GM12892 (cell line): ENCODE results near the gene TSN. TPM values are rescaled to one million over a fixed set of nuclear protein-coding genes. Genes with fewer than 3 reads are reported as not detected.
A peak's percentile ranks its signal among the peaks of the same experiment; 100 is the strongest.
"Not testable (repeated sequence)": the region's sequence is repeated elsewhere in the genome, so short reads cannot be mapped to it uniquely, and the experiment has no call there.

Source experiments
- DNase-seq: peaks from one replicate; pipeline ENCODE4 v3.0.0; 2011; ENCODE audit not compliant: insufficient read length
- FAIRE-seq: peaks from 2 replicates; lab custom pipeline; 2011; peaks lifted over from hg19 to GRCh38; lab: Jason Lieb, UNC
- POLR2A ChIP-seq: IDR thresholded peaks from 2 replicates; pipeline ENCODE4 v1.6.1; 2011; ENCODE audit warnings: low read depth, low read length, control low read depth
- POLR2AphosphoS5 ChIP-seq: IDR thresholded peaks from 2 replicates; pipeline ENCODE4 v1.6.1; 2011; ENCODE audit warnings: low read depth, low read length, control low read depth
- TAF1 ChIP-seq: IDR thresholded peaks from 2 replicates; pipeline ENCODE4 v1.6.1; 2011; ENCODE audit warnings: low read depth, mild to moderate bottlenecking, control low read depth, low read length, borderline replicate concordance
- polyA plus RNA-seq: library from polyadenylated mRNA; unstranded; fragments of >200 nt; gene quantifications from one replicate; pipeline ENCODE4 v1.2.1, GENCODE V29; 2012; ENCODE audit warnings: missing spikeins, inconsistent platforms; ENCODE audit not compliant: missing spikeins

The TSN gene
- polyA plus RNA-seq, result 38.4 TPM

DNA sequence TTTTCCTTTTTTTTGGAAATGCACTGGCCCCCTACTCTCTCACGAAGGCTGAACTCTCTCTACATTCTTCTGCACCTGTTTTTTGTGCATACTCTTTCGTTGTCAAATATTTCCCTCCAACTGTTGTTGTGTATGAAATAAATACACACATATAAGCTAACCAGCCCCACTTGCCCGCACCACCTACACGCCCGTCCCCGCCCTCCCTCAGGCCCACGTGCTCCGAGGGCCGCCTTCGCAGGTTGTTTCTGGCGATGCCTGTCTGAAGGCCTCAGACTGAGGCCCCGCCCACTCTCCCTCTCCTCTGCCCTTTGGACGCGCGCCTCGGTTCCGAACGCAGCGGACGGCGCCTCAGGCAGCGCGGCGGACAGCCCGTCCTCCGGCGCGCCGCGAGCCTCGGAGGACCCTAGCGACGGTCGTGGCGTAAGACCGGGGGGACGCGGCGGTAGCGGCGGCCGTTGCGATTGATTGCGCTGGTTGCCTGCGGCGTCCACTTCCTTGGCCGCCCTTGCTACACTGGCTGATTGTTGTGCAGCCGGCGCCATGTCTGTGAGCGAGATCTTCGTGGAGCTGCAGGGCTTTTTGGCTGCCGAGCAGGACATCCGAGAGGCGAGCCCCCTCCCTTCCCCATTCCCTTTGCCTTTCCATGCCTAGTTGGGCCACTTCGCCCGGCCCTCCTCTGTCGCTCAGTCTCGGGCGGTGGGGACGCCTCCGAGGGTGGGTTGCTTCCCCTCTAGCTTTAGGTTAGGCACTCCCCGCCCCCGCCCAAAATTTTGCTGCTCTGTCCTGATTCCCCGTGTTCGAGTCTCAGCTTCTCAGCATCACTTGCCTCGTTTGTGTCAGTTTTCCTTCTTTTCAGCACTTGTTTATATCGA, at the start of gene TSN:
TSN (plus strand) TSS at position 415 of the 875 bp plus-strand sequence; CDS start at position 544, 129 bp downstream.
- TF ChIP-seq TAF1 (peak; percentile 62), POLR2A (peak; percentile 82), POLR2AphosphoS5 (peak; percentile 79; the same call in 1 of the 2 replicates)
- FAIRE-seq, result peak; percentile 95
- peak; percentile 83 for DNase-seq

DNA sequence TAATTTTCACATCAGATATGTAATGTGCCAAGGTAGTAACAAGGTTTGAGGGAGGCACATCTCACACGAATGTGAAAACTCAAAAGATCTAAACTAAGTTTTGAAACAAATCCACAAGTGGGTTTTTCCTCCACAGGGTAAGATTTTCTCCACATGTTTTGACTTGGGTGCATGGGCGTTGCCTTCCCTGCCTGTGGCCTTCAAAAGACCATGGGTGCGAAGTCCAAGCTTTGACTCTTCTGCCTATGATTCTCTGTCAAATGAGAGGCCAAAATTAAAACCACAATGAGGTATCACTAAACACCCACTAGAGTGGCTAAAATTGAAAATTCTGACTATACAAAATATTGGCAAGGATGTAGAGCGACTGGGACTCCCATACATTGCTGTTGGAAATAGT, 49.5 kb upstream of the TSN start:
- TF ChIP-seq TAF1, result no peak
- no peak for TF ChIP-seq POLR2A
- TF ChIP-seq POLR2AphosphoS5, result no peak
- no peak for FAIRE-seq
- DNase-seq, result no peak

DNA sequence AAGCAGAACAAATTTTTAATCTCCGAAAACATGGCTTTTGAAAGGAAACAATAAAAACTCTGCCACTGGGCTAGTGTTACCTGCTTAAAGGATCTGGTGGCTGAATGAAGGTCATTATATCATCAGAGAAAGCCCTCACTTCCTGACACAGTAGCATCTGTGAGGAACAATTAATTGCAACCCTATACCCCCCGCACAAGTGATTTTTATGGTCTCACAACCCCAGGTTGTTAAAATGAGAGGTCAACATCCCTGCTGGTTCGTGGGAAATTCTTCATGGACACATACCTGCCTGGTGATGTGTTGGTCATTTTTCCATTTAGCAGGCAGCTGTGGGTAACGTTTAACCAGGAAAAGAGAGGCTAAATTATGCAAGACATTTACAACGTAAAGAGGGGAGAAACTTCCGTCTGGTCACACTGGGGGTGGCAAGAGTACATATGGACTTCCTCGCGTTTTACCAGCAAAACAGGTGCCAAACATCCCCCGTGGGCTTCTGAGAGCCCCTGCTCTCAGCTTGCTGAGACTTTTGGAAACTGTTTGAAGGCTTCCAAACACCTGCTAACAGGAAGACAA, 48.0 kb upstream of the TSN start:
- TF ChIP-seq TAF1 (no peak), POLR2A (no peak)
- DNase-seq (no peak), FAIRE-seq (no peak)

DNA sequence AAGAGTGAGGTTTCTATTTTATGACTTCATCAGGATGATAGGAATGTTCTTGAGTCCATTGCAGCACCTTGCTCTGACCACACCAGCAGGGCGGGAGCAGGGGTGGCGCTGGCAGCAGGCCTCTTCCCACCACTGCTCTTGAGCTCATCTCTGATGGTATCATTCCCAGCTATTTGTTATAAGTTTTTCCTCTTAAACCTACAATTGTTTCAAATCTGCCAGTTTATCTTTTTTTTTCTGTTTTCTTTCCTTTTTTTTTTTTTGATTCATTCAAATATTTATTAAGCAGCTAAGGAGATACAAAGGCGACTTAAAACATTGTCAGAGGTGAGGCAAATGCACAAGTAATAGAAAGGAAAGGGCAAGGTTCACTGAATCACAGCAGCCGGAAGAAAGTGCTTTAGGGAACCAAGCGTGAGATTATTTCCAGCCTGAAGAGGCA, 47.5 kb upstream of the TSN start:
- no peak for TF ChIP-seq POLR2A
- TF ChIP-seq POLR2AphosphoS5, result no peak
- TF ChIP-seq TAF1, result no peak
- FAIRE-seq (no peak), DNase-seq (no peak)

DNA sequence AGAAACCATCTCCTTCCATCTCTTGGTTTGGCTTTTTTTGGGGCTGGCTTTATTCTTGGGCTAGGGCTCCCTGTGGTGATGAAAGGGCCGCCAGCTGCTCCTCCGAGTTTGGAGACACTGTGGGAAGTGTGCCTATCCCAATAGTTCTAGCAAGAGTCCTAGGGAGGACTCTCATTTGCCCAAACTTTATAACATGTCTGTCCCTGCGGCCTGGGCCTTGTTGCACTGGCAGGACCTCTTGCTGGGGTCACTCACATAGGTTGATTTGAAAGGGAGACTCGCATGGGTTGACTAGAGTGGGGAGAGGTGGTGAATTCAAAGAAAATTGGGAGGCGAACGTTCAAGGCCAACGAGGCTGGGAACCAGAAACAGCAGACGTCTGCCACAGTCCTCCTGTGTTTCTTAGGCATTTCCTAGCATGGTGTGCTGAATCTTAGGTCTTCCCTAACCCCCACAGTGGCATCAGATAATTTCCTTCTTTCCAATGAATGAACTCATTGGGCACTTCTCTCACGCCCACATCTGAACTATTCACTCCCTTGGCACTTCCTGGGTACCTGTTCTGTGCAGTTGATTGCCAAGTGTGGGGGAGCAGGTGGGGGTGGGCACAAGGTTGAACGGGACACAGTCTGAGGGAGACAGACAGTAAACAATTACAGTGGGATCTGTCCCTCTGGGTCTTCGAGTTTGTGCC, 45.5 kb upstream of the TSN start:
- FAIRE-seq (no peak), DNase-seq (no peak)
- TF ChIP-seq POLR2AphosphoS5 (no peak), TAF1 (no peak), POLR2A (no peak)

DNA sequence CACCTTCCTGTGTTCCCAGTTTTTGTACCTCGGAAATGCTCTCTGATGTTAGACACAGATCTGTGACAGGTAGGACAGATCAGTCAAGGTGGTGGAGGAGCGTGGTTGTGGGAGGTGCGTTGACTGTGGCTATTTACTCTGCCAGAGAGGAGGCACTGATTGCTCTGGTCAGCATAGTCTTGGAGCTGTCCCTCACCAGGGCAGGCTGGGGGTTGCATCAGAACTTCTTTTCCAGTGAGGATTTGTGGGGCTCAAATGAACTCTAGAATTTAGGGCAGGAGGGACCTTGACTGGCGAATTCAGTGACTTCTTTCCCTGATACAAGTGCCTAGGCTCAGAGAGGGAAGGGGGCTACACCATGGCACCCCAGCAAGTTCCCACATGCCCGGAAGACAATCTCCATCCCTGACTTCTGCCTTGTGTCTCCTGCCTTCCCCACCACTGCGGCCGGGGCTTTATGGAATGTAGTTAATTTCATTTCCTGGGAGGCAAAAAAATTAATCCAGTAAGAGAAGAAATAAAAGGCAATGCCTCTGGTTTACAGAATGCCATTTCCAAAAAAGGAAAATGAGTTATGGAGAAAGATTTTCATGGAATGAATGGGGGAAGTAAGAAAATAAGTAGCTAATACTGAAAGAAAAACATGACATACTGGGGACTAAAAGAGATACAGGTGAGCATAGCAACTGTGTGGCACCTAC, 44.8 kb upstream of the TSN start:
- DNase-seq, result no peak
- TF ChIP-seq TAF1 (no peak), POLR2AphosphoS5 (no peak), POLR2A (no peak)
- FAIRE-seq, result no peak

DNA sequence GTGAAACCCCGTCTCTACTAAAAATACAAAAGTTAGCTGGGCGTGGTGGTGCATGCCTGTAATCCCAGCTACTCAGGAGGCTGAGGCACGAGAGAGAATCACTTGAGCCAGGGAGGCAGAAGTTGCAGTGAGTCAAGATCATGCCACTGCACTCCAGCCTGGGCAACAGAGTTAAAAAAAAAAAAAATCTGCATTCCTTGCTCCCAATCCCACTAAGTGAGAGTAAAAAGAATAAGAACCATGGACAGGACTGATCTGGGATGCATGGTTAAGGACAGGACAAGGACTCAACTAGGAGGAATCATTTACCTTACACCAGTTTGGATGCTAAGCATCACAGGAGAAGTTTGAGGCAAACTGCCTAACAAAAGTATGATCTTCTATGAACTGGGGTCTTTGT, 44.0 kb upstream of the TSN start:
- FAIRE-seq, DNase-seq: not testable (repeated sequence)

DNA sequence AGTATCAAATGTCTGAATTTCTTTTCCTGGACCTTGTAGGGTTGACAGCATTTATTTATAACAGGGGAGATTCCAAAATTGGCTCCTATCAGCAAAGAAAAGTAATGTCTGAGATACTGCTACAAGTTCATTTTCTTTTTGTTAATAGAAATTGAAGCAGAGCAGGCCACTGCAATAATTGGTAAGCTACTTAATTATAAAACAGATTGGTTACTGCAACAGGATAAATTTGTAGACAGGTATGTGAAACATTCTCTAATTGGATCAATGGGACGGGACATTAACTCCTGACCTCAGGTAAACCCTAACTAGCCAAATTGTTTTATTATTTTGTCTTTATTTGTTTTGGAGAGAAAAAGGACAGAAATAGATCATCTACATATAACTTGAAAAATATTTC, 39.3 kb upstream of the TSN start:
- TF ChIP-seq TAF1, result no peak
- no peak for TF ChIP-seq POLR2A
- TF ChIP-seq POLR2AphosphoS5, result no peak
- FAIRE-seq (no peak), DNase-seq (no peak)

DNA sequence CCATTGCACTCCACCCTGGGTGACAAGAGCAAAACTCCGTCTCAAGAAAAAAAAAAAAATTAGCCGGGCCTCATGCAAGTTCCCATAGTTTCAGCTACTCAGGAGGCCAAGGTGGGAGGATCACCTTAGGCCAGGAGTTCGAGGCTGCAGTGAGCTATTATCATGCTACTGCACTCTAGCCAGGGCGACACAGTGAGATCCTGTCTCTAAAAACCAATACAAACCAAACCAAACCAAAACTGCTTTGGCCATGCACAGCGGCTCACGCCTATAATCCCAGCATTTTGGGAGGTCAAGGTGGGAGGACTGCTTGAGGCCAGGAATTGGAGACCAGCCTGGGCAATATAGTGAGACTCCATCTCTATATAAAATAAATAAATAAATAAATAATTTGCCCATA, 37.9 kb upstream of the TSN start:
- FAIRE-seq (no peak), DNase-seq (no peak)
- no peak for TF ChIP-seq POLR2AphosphoS5
- no peak for TF ChIP-seq TAF1
- no peak for TF ChIP-seq POLR2A

DNA sequence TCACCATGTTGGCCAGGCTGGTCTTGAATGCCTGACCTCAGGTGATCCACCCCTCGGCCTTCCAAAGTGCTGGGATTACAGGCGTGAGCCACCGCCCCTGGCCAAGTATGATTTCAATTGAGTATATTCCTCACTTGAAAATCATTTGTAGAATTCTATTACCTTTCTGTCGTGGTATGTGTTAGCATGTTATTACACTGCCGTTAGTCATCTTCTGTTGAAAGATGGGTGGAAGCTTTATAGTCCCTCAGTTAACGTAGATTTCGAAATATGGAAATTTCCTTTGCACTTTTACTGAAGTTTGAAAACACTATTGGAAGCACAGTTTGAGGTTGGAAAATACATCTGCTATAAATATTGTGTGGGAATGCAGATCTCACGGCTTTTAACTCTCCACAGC, 33.5 kb upstream of the TSN start:
- no peak for FAIRE-seq
- TF ChIP-seq TAF1 (no peak), POLR2AphosphoS5 (no peak), POLR2A (no peak)
- no peak for DNase-seq

DNA sequence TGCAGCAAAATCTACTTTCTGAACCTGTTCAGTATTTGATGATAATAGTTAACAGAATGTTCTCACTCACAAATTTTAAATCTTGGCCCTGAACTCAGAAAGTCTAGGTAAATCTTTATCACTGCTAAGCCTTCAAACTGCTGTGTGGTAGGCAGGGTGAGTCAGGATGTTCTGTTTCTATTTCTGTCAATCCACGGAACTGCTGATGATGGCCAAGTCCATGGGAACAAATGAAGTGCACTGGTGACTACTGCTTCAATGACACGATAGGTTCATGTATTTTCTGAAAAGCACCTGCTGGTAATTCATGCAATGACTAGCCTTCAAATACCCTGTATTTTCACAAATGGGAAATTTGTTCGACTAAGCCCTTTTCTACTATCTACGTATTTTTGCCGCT, 33.0 kb upstream of the TSN start:
- no peak for DNase-seq
- no peak for FAIRE-seq
- no peak for TF ChIP-seq POLR2AphosphoS5
- no peak for TF ChIP-seq POLR2A
- TF ChIP-seq TAF1, result no peak

DNA sequence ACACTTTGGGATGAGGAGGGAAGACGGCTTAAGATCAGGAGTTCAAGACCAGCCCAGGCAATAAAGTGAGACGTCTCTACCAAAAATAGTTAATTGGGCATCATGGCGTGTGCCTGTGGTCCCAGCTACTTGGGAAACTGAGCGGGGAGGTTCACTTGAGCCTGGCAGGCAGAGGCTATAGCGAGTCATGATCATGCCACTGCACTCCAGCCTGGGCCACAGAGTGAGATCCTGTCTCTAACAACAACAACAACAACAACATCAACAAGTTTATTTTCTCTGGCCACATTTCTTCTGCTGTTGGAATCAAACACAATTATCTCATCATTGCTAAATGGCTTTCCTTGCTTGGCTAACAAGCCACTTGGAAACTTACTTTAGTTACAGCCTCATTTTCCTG, 32.1 kb upstream of the TSN start:
- DNase-seq (no peak), FAIRE-seq (no peak)
- TF ChIP-seq POLR2AphosphoS5 (no peak), TAF1 (no peak), POLR2A (no peak)
